Esophagus muscularis mucosa (tissue), 4 donors: ENCODE results near the gene PBX4. TPM values are rescaled to one million over a fixed set of nuclear protein-coding genes. Genes with fewer than 3 reads are reported as not detected.
A peak's percentile ranks its signal among the peaks of the same experiment; 100 is the strongest.

Experiments used
- DNase-seq: peaks from one replicate; pipeline ENCODE4 v3.0.0-alpha.2; 2017; ENCODE audit errors: extremely low spot score
- H3K27ac ChIP-seq, 4 donors: fragments of 200-600 bp; sonication (generic); replicated peaks in 1 of 4; 1 replicate in 3 of 4; 2 replicates in 1 of 4; pipeline ENCODE4 v1.5.1; 2016 to 2019; ENCODE audit warnings: mild to moderate bottlenecking in 1 of 4
- H3K27me3 ChIP-seq, 4 donors: fragments of 200-600 bp; sonication (generic); one replicate each; pipeline versions ENCODE4 v1.5.1 to v1.6.0; 2016 to 2019
- H3K36me3 ChIP-seq, 4 donors: fragments of 200-600 bp; sonication (generic); one replicate each; pipeline ENCODE4 v1.5.1; 2016 to 2019
- H3K4me1 ChIP-seq, 4 donors: fragments of 200-600 bp; sonication (generic); one replicate each; pipeline ENCODE4 v1.5.1; 2016 to 2019
- H3K4me3 ChIP-seq, 4 donors: fragments of 200-600 bp; sonication (generic); 1 replicate in 2 of 4; 2 replicates in 2 of 4; pipeline ENCODE4 v1.5.1; 2016 to 2019; ENCODE audit warnings: mild to moderate bottlenecking in 4 of 4, moderate library complexity in 1 of 4
- H3K9me3 ChIP-seq, 4 donors: fragments of 200-600 bp; sonication (generic); 1 replicate in 3 of 4; 2 replicates in 1 of 4; pipeline ENCODE4 v1.5.1; 2016 to 2019
- EP300 ChIP-seq: sonication (generic); formaldehyde crosslinking; IDR thresholded peaks from one replicate; pipeline ENCODE4 v1.6.1; 2017; ENCODE audit warnings: antibody characterized with exemption
- POLR2A ChIP-seq: fragments of 450-650 bp; IDR thresholded peaks from one replicate; pipeline ENCODE4 v1.6.1; 2017; ENCODE audit warnings: antibody characterized with exemption, moderate library complexity, mild to moderate bottlenecking, low read depth
- POLR2AphosphoS5 ChIP-seq, 2 donors: sonication (generic); formaldehyde crosslinking; IDR thresholded peaks; one replicate each; pipeline ENCODE4 v1.6.1; 2017; ENCODE audit warnings: antibody characterized with exemption in 2 of 2
- WGBS: methylation state at CpG from one replicate; pipeline ENCODE4 v1.1.5; 2018; 5-methylcytosine and 5-hydroxymethylcytosine counted together
- intact Hi-C: fragments of 100-400 bp; cut with DNase I; formaldehyde crosslinking; loops from one replicate; pipeline ENCODE4 v1.15.1; 2023
- total RNA-seq, 4 donors: library from RNA; depleted of rRNA; stranded (reverse); fragments of >200 nt; gene quantifications; one replicate each; pipeline versions ENCODE4 v1.1.0 to v1.2.1, GENCODE V29; 2016
- TF ChIP-seq, protein P1 (sequence below), 3 experiments: fragments of 200-600 bp in 2 of 3; fragments of 450-650 bp in 1 of 3; sonication (generic) in 2 of 3; IDR thresholded peaks; one replicate each; pipeline ENCODE4 v1.5.1; 2017 to 2019; ENCODE audit warnings: antibody characterized with exemption in 3 of 3, mild to moderate bottlenecking in 2 of 3, moderate library complexity in 1 of 3

The PBX4 gene
- total RNA-seq, 4 donors from 2014 or later = 0.66 to 3.7 (median 0.98) TPM; not detected in 1

DNA sequence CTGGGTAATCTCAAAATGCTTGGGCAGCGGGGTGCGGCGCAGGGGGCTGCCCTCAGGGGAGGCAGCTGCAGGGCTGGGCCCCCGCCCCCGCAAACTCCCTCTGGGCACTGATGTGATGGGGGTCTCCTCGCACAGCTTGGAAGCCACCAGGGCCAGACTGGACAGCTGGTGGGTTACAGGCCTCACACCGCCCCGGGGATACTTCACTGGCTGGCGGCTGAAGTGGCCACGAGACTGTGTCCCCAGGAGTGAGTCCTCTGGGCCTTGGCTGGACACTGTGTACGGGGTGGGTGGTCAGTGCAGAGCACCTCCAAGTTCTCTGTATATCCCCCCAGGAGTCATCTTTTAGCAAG, 11.6 kb upstream of the PBX4 start:
- TF ChIP-seq EP300 (no peak), POLR2AphosphoS5 (IDR thresholded peaks at IDR 0.05) (no peak)
- TF ChIP-seq, protein P1, sequence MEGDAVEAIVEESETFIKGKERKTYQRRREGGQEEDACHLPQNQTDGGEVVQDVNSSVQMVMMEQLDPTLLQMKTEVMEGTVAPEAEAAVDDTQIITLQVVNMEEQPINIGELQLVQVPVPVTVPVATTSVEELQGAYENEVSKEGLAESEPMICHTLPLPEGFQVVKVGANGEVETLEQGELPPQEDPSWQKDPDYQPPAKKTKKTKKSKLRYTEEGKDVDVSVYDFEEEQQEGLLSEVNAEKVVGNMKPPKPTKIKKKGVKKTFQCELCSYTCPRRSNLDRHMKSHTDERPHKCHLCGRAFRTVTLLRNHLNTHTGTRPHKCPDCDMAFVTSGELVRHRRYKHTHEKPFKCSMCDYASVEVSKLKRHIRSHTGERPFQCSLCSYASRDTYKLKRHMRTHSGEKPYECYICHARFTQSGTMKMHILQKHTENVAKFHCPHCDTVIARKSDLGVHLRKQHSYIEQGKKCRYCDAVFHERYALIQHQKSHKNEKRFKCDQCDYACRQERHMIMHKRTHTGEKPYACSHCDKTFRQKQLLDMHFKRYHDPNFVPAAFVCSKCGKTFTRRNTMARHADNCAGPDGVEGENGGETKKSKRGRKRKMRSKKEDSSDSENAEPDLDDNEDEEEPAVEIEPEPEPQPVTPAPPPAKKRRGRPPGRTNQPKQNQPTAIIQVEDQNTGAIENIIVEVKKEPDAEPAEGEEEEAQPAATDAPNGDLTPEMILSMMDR (IDR thresholded peaks at IDR 0.05) = no peak
- no peaks in the 10 kb centered on the region for H3K9me3 ChIP-seq
- H3K4me1 ChIP-seq = peaks cover 14 to 19% (median 17%) of the 10 kb centered on the region in 4 donors
- WGBS = 100% methylated on average over 7 of the region's 11 CpGs
- no peak overlapping the region for H3K27ac ChIP-seq
- H3K36me3 ChIP-seq = peaks cover 3 to 20% (median 17%) of the 10 kb centered on the region in 4 donors
- intact Hi-C loops = no loop called here
- no peak for DNase-seq
- H3K27me3 ChIP-seq = peaks cover 0 to 33% (median 10%) of the 10 kb centered on the region in 4 donors
- no peak overlapping the region for H3K4me3 ChIP-seq

DNA sequence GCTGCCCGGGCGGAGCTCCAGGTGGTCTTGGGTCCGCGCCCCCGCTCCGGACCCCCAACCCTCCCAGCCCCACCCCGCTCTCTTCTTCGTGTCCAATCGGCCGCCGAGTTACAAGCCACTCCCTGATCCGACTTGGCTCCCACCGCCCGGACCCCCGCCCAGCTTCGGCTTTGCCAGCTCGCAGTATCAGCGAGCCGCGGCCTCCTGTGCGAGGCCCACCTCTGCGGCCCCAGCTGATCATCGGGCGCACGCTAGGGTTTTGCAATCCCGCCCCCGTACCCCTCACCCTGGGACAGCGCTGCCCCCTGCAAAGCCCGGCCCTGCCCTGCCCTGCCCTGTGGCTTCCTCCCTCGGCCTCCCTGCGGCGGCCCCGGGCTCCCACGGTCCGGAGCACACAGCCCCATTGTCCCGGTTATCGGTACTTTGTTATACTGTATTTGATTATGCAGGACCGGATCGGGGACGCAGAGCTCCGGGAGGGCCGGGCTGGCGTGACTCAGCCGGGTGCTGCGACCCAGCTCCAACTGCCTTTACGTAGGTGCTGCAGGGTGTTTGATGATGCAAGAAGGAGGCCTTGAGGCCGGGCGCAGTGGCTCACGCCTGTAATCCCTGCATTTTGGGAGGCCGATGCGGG, 10.1 kb upstream of the PBX4 start:
- Histone ChIP-seq H3K9me3 (no peaks in the 10 kb centered on the region), H3K4me1 (peaks cover 14 to 19% (median 17%) of the 10 kb centered on the region in 4 donors), H3K27me3 (peaks cover 0 to 33% (median 10%) of the 10 kb centered on the region in 4 donors), H3K4me3 (peak overlapping the region; percentile 49 to 63 (median 51)), H3K27ac (no peak overlapping the region), H3K36me3 (peaks cover 0 to 6% (median 3%) of the 10 kb centered on the region in 4 donors)
- intact Hi-C loops = no loop called here
- TF ChIP-seq POLR2AphosphoS5 (IDR thresholded peaks at IDR 0.05) (no peak), POLR2A (no peak), EP300 (no peak)
- TF ChIP-seq, protein P1 (IDR thresholded peaks at IDR 0.05) = no peak
- no peak for DNase-seq
- WGBS = 32% methylated on average over 28 of the region's 51 CpGs

DNA sequence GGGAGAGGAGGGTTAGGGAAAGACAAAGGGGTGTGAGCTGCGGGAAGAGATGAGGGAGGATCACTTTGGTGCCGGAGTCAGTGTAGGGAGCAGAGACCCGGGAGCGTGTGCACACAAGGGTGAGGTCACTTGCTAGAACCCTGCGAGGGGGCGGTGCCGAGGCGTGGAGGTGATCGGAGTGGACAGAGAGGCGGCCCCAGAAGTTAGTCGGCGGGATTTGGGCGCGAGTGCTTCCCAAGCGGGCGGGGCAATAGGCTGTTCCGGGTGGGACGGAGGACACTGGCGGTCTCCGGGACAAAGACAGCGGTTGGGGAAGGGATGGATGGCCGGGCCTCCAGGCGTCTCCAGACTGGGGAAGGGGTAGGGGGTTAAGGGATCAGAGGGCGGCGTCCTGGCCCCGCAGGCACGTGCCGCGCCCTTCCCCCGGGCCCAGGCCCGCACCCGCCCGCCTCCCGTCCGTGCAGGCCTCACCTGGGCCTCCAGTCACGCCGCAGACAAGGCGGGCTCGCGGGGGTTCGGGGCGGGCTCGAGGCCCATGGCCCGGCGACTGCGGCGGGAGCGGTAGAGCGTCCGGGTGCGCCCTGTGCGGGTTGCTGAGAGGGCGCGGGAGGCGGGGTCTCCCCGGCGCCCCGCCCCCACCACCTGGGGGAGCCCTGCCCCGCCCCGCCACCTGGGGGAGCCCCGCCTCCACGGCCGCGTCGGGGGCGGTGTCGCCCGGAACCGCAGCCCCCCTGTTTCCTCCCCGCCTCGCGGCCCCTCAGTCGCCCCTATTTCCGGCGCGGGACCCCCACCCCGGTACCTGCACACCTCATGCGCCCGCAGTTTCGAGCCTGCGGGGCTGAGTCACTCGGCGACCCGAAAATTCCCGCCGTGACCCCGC, 9.4 kb upstream of the PBX4 start, which contains the start of gene LPAR2:
TSS of gene LPAR2 (minus strand) at position 600 of the 880 bp plus-strand sequence. CDS start 945 bp downstream, outside the sequence.
- no peak within 1 kb of the TSS for H3K27ac ChIP-seq
- intact Hi-C loops = no loop called here
- no peak for DNase-seq
- WGBS = 5% methylated on average over 27 of the region's 87 CpGs
- no peaks in the 10 kb centered on the region for H3K9me3 ChIP-seq
- peaks cover 0 to 33% (median 10%) of the 10 kb centered on the region in 4 donors for H3K27me3 ChIP-seq
- H3K4me3 ChIP-seq = peak within 1 kb of the TSS; percentile 49 to 63 (median 51)
- TF ChIP-seq POLR2A = no peak
- TF ChIP-seq, protein P1 (IDR thresholded peaks at IDR 0.05) = no peak
- peaks cover 14 to 19% (median 17%) of the 10 kb centered on the region in 4 donors for H3K4me1 ChIP-seq
- H3K36me3 ChIP-seq = peaks cover 0 to 5% (median 2%) of the 10 kb centered on the region in 4 donors

DNA sequence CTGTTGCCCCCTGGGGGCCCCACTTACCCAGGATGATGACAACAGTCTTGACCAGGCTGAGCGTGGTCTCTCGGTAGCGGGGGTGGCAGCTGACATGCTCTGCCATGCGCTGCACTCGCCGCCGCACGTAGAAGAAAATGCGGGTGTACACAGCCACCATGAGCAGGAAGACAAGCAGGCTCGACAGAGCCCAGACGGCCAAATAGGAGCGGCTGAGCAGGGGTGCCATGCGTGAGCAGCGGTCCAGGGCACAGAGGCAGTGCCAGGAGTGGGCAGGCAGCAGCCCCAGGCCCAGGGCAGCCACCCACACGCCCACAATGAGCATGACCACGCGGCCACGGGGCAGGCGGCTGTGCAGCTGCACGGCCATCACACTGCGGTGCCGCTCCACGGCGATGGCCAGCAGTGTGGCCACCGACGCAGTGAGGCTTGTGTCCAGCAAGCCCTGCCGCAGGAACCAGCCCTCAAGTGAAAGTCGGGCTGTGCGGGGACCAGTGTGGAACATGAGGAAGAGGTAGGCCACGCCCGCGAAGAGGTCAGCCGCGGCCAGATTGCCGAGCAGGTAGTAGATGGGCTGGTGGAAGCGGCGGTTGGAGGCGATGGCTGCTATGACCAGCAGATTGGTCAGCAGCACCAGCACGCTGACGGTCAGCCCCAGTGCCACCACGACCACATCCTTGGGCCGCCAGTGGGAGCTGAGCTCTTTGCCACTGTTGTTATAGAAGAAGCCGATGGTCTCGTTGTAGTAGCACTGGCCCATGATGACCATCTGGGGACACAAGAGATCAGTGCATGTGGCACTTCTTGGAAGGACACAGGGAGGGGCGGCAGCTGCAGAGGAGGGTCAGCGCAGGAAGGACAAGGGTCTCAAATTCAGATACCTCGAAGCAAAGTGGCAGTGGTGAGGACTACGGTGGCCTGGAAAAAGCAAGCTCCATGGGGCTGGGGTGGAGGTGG, 8.3 kb upstream of the PBX4 start:
- H3K27me3 ChIP-seq = peaks cover 0 to 33% (median 10%) of the 10 kb centered on the region in 4 donors
- H3K36me3 ChIP-seq = peaks cover 0 to 5% (median 2%) of the 10 kb centered on the region in 4 donors
- no peak for DNase-seq
- H3K4me1 ChIP-seq = peaks cover 14 to 19% (median 17%) of the 10 kb centered on the region in 4 donors
- WGBS = 95% methylated on average over 28 of the region's 48 CpGs
- TF ChIP-seq, protein P1 (IDR thresholded peaks at IDR 0.05) = no peak
- TF ChIP-seq POLR2A (no peak), EP300 (no peak)
- H3K4me3 ChIP-seq = no peak overlapping the region
- no peaks in the 10 kb centered on the region for H3K9me3 ChIP-seq
- H3K27ac ChIP-seq = no peak overlapping the region
- intact Hi-C loops = no loop called here
